Esophagus squamous epithelium (tissue), 5 donors: ENCODE data around the gene PCDHGC3. TPM values are rescaled to one million over a fixed set of nuclear protein-coding genes. Genes with fewer than 3 reads are reported as not detected.
A peak's percentile ranks its signal among the peaks of the same experiment; 100 is the strongest.

ENCODE experiments used
- DNase-seq: peaks from one replicate; lab custom pipeline; 2025; lab: John Stamatoyannopoulos, UW
- H3K27ac ChIP-seq, 4 donors: fragments of 200-600 bp; sonication (generic); one replicate each; pipeline ENCODE4 v1.5.1; 2016 to 2019; ENCODE audit warnings: mild to moderate bottlenecking in 1 of 4
- H3K27me3 ChIP-seq, 4 donors: fragments of 200-600 bp; sonication (generic); 1 replicate in 3 of 4; 2 replicates in 1 of 4; pipeline versions ENCODE4 v1.5.1 to v1.6.0; 2017 to 2021; ENCODE audit warnings: antibody characterized with exemption in 1 of 4
- H3K36me3 ChIP-seq, 3 donors: fragments of 200-600 bp; sonication (generic); one replicate each; pipeline ENCODE4 v1.5.1; 2016 to 2019
- H3K4me1 ChIP-seq, 3 donors: fragments of 200-600 bp; sonication (generic); one replicate each; pipeline ENCODE4 v1.5.1; 2017 to 2019
- H3K4me3 ChIP-seq, 4 donors: fragments of 200-600 bp; sonication (generic); 1 replicate in 3 of 4; 2 replicates in 1 of 4; pipeline ENCODE4 v1.5.1; 2016 to 2019; ENCODE audit warnings: mild to moderate bottlenecking in 2 of 4, moderate library complexity in 1 of 4
- H3K9me3 ChIP-seq, 3 donors: fragments of 200-600 bp; sonication (generic); one replicate each; pipeline ENCODE4 v1.5.1; 2016 to 2019
- POLR2A ChIP-seq, 4 donors: fragments of 450-650 bp; IDR thresholded peaks; one replicate each; pipeline ENCODE4 v1.6.1; 2017; ENCODE audit warnings: antibody characterized with exemption in 4 of 4, mild to moderate bottlenecking in 4 of 4, moderate library complexity in 3 of 4
- WGBS, 2 donors: methylation state at CpG; one replicate each; pipeline ENCODE4 v1.1.5; 2018; 5-methylcytosine and 5-hydroxymethylcytosine counted together
- intact Hi-C: fragments of 100-400 bp; cut with DNase I; formaldehyde crosslinking; loops from one replicate; pipeline ENCODE4 v1.15.0; 2022
- total RNA-seq, 4 donors: library from RNA; depleted of rRNA; stranded (reverse); fragments of >200 nt; gene quantifications; one replicate each; pipeline ENCODE4 v1.1.0, GENCODE V29; 2016
- TF ChIP-seq, protein P1 (sequence below), 6 experiments: fragments of 450-650 bp in 4 of 6; fragments of 200-600 bp in 2 of 6; sonication (generic) in 2 of 6; IDR thresholded peaks; one replicate each; pipeline ENCODE4 v1.5.1; 2016 to 2019; ENCODE audit warnings: antibody characterized with exemption in 6 of 6, mild to moderate bottlenecking in 4 of 6, moderate library complexity in 4 of 6
- donor health status: DM: yes; HTN: yes; CAD: no.

Gene PCDHGC3
- total RNA-seq, 4 donors from 2014 or later: 36.6 to 52.5 (median 38.6) TPM

- WGBS, 2 donors: 46 to 65% methylated on average over 27 to 32 of the region's 68 CpGs
- peak overlapping the region in 2 of 4 donors; percentile 13 to 28 for H3K4me3 ChIP-seq
- no peak overlapping the region for H3K27ac ChIP-seq
- no peaks in the 10 kb centered on the region for H3K9me3 ChIP-seq
- H3K4me1 ChIP-seq: peaks cover 13 to 69% (median 21%) of the 10 kb centered on the region in 3 donors
- H3K36me3 ChIP-seq: peaks cover 0 to 71% (median 0%) of the 10 kb centered on the region in 3 donors
- intact Hi-C loops: no loop called here
- no peak for TF ChIP-seq POLR2A (IDR thresholded peaks at IDR 0.05)
- TF ChIP-seq, protein P1, sequence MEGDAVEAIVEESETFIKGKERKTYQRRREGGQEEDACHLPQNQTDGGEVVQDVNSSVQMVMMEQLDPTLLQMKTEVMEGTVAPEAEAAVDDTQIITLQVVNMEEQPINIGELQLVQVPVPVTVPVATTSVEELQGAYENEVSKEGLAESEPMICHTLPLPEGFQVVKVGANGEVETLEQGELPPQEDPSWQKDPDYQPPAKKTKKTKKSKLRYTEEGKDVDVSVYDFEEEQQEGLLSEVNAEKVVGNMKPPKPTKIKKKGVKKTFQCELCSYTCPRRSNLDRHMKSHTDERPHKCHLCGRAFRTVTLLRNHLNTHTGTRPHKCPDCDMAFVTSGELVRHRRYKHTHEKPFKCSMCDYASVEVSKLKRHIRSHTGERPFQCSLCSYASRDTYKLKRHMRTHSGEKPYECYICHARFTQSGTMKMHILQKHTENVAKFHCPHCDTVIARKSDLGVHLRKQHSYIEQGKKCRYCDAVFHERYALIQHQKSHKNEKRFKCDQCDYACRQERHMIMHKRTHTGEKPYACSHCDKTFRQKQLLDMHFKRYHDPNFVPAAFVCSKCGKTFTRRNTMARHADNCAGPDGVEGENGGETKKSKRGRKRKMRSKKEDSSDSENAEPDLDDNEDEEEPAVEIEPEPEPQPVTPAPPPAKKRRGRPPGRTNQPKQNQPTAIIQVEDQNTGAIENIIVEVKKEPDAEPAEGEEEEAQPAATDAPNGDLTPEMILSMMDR (IDR thresholded peaks at IDR 0.05): no peak
- H3K27me3 ChIP-seq: peaks cover 0 to 24% (median 0%) of the 10 kb centered on the region in 4 donors
- no peak for DNase-seq
Observed at GRCh38 chr5:141492168-141492885, 16.6 kb downstream of the PCDHGC3 start.

DNA sequence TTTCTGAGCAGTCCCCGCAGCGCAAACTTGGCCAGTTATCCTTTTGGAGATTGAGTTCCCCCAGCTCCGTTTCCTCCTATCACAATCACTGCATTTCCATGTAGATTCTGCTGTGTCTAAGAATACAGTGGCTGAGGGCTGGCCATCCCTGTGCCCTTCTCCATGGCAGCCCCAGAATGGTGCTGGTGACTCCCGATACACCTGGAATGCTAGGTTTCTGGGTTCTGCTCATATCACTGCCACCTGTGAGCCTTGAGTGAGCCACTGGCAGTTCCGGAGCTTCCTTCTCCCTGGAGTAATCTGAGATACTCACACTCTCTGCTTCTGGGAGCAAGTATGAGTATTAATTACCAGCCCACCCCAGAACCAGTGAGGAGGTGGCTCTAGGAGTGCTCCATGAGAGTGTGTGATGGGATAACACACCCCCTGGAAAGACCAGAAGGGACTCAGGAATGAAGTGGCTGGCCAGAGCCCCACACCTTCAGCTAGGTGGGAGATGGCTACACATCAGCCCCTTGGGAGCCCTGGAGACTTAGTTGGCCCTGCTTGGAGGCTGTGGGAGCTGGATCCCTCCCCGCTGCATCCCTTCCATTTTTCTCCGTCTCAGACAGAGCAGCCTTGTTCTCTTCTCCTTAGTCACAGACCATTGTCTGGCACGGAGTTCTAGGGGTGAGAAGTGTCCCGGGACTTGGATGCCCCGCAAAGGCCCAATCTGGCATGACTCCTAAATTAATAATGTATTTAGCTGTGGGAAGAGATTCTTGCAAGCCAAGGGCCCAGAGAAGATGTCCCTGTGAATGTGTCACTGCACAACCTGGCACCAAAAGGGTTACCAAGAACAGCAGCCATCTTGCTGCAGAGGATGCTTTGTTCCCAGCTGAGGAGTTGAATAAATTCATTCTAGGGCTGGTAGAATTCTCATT, 18.0 kb downstream of the PCDHGC3 start:
- WGBS, 2 donors: 63 to 77% methylated on average over 8 of the region's 10 CpGs
- no peak for TF ChIP-seq POLR2A (IDR thresholded peaks at IDR 0.05)
- TF ChIP-seq, protein P1 (IDR thresholded peaks at IDR 0.05): no peak
- peaks cover 13 to 55% (median 17%) of the 10 kb centered on the region in 3 donors for H3K4me1 ChIP-seq

GRCh38 chr5:141494761-141495452, 19.1 kb downstream of the PCDHGC3 start:
- H3K9me3 ChIP-seq: no peaks in the 10 kb centered on the region
- WGBS, 2 donors: 65% methylated on average over 8 to 11 of the region's 22 CpGs
- H3K36me3 ChIP-seq: peaks cover 0 to 76% (median 0%) of the 10 kb centered on the region in 3 donors
- TF ChIP-seq POLR2A (IDR thresholded peaks at IDR 0.05): no peak
- TF ChIP-seq, protein P1 (IDR thresholded peaks at IDR 0.05): no peak
- H3K4me3 ChIP-seq: no peak overlapping the region
- peaks cover 10 to 46% (median 17%) of the 10 kb centered on the region in 3 donors for H3K4me1 ChIP-seq
- peaks cover 0 to 24% (median 0%) of the 10 kb centered on the region in 4 donors for H3K27me3 ChIP-seq
- H3K27ac ChIP-seq: no peak overlapping the region
- intact Hi-C loops: no loop called here
- no peak for DNase-seq

More for the DNA sequence above, 18.0 kb downstream of the PCDHGC3 start:
- intact Hi-C loops: no loop called here
- Histone ChIP-seq H3K27ac (peak overlapping the region in 2 of 4 donors; percentile 33 to 54), H3K4me3 (no peak overlapping the region), H3K27me3 (peaks cover 0 to 24% (median 0%) of the 10 kb centered on the region in 4 donors), H3K36me3 (peaks cover 0 to 74% (median 0%) of the 10 kb centered on the region in 3 donors), H3K9me3 (no peaks in the 10 kb centered on the region)
- no peak for DNase-seq

GRCh38 chr5:141495453-141495811, 19.7 kb downstream of the PCDHGC3 start:
- Histone ChIP-seq H3K4me1 (peaks cover 10 to 46% (median 17%) of the 10 kb centered on the region in 3 donors), H3K27ac (no peak overlapping the region), H3K27me3 (peaks cover 0 to 21% (median 0%) of the 10 kb centered on the region in 4 donors), H3K36me3 (peaks cover 0 to 76% (median 0%) of the 10 kb centered on the region in 3 donors), H3K4me3 (no peak overlapping the region), H3K9me3 (no peaks in the 10 kb centered on the region)
- DNase-seq: no peak
- intact Hi-C loops: no loop called here
- 78 to 81% methylated on average over 8 of the region's 8 CpGs for whole genome bisulfite sequencing, 2 donors
- no peak for TF ChIP-seq POLR2A (IDR thresholded peaks at IDR 0.05)
- TF ChIP-seq, protein P1 (IDR thresholded peaks at IDR 0.05): no peak
